H1 (cell line): ENCODE measurements around the gene FHL5.

ENCODE experiments used
- BRCA1 ChIP-seq: IDR thresholded peaks from 2 replicates; pipeline ENCODE4 v1.6.1; 2012; ENCODE audit warnings: low read depth, low read length, improper control_type of control experiment
- CBX5 ChIP-seq: fragments of 300-800, 300-1000 bp; sonication (generic); IDR thresholded peaks from 2 replicates; pipeline ENCODE4 v1.7.1; 2016; ENCODE audit warnings: antibody characterized with exemption, low read length, low read depth
- CREB1 ChIP-seq: IDR thresholded peaks from 2 replicates; pipeline ENCODE4 v1.6.1; 2012; ENCODE audit warnings: inconsistent platforms
- EP300 ChIP-seq, 2 experiments: IDR thresholded peaks; 1 replicate in 1 of 2; 2 replicates in 1 of 2; pipeline ENCODE4 v1.6.1; 2011 to 2012; ENCODE audit warnings: low read depth in 2 of 2, low read length in 2 of 2, mild to moderate bottlenecking in 2 of 2, borderline replicate concordance in 1 of 2, inconsistent platforms in 1 of 2, moderate library complexity in 1 of 2
- MAFK ChIP-seq: IDR thresholded peaks from 2 replicates; pipeline ENCODE4 v1.6.1; 2012; ENCODE audit warnings: low read depth, mild to moderate bottlenecking, improper control_type of control experiment, low read length
- POLR2A ChIP-seq, 2 experiments: IDR thresholded peaks; 1 replicate in 1 of 2; 2 replicates in 1 of 2; pipeline ENCODE4 v1.6.1; 2011; ENCODE audit warnings: low read depth in 2 of 2, low read length in 2 of 2, mild to moderate bottlenecking in 2 of 2; ENCODE audit errors: control extremely low read depth in 1 of 2
- RAD21 ChIP-seq, 2 experiments: IDR thresholded peaks in 1 of 2; conservative IDR thresholded peaks in 1 of 2; 2 replicates each; pipeline ENCODE4 v1.6.1; 2011; ENCODE audit warnings: low read depth in 2 of 2, low read length in 2 of 2, improper control_type of control experiment in 1 of 2, inconsistent platforms in 1 of 2, mild to moderate bottlenecking in 1 of 2, moderate library complexity in 1 of 2
- RNF2 ChIP-seq: fragments of 200-900, 300-1000 bp; sonication (generic); IDR thresholded peaks from 2 replicates; pipeline ENCODE4 v1.7.1; 2016; ENCODE audit warnings: borderline replicate concordance, low read depth, mild to moderate bottlenecking, antibody characterized with exemption, low read length; ENCODE audit not compliant: poor library complexity, severe bottlenecking; ENCODE audit errors: missing control alignments
- RXRA ChIP-seq: IDR thresholded peaks from 2 replicates; pipeline ENCODE4 v1.6.1; 2011; ENCODE audit warnings: low read depth, mild to moderate bottlenecking, low read length, moderate library complexity; ENCODE audit not compliant: insufficient read depth
- SRF ChIP-seq: IDR thresholded peaks from 2 replicates; pipeline ENCODE4 v1.6.1; 2011; ENCODE audit warnings: mild to moderate bottlenecking, low read depth, low read length, moderate library complexity
- TF ChIP-seq, protein P1 (sequence below), 3 experiments: IDR thresholded peaks; 1 replicate in 2 of 3; 2 replicates in 1 of 3; pipeline versions ENCODE4 v1.5.1 to v1.6.1; 2011; ENCODE audit warnings: low read length in 3 of 3, mild to moderate bottlenecking in 3 of 3, inconsistent platforms in 2 of 3, low read depth in 1 of 3, moderate library complexity in 1 of 3; ENCODE audit not compliant: insufficient read depth in 1 of 3; ENCODE audit errors: control extremely low read depth in 1 of 3
- TF ChIP-seq, protein P2 (sequence below): IDR thresholded peaks from 2 replicates; pipeline ENCODE4 v1.6.1; 2011; ENCODE audit warnings: low read length, improper control_type of control experiment
- TF ChIP-seq, protein P3 (sequence below): IDR thresholded peaks from 2 replicates; pipeline ENCODE4 v1.6.1; 2012; ENCODE audit warnings: inconsistent platforms

DNA sequence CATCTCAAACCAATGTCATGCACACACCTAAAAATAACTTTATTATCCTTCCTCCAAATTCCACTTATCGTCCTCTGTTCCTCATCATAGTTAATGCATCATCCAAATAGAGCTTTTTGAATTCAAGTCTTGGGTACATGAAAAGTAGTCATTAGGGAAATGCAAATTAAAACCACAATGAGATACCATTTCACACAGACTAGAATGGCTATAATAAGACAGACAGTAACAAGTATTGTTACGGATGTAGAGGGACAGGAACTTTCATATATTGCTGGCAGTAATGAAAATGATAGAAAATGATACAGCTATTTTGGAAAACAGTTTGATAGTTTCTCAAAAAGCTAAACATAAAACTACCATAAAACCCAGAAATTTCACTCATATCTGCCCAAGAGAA, 59.1 kb downstream of the FHL5 start:
- TF ChIP-seq RAD21 (IDR thresholded peaks at IDR 0.05 in 1 of 2, conservative IDR thresholded peaks at IDR 0.05 in 1 of 2; ENCODE audit: low read depth in 2 of 2, low read length in 2 of 2), result no peak
- no peak for TF ChIP-seq RXRA
- TF ChIP-seq RNF2, result no peak
- no peak for TF ChIP-seq CBX5
- TF ChIP-seq, protein P1, sequence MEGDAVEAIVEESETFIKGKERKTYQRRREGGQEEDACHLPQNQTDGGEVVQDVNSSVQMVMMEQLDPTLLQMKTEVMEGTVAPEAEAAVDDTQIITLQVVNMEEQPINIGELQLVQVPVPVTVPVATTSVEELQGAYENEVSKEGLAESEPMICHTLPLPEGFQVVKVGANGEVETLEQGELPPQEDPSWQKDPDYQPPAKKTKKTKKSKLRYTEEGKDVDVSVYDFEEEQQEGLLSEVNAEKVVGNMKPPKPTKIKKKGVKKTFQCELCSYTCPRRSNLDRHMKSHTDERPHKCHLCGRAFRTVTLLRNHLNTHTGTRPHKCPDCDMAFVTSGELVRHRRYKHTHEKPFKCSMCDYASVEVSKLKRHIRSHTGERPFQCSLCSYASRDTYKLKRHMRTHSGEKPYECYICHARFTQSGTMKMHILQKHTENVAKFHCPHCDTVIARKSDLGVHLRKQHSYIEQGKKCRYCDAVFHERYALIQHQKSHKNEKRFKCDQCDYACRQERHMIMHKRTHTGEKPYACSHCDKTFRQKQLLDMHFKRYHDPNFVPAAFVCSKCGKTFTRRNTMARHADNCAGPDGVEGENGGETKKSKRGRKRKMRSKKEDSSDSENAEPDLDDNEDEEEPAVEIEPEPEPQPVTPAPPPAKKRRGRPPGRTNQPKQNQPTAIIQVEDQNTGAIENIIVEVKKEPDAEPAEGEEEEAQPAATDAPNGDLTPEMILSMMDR (IDR thresholded peaks at IDR 0.05; ENCODE audit: control extremely low read depth in 1 of 3, insufficient read depth in 1 of 3, low read depth in 1 of 3, low read length in 3 of 3), result no peak
- TF ChIP-seq, protein P2, sequence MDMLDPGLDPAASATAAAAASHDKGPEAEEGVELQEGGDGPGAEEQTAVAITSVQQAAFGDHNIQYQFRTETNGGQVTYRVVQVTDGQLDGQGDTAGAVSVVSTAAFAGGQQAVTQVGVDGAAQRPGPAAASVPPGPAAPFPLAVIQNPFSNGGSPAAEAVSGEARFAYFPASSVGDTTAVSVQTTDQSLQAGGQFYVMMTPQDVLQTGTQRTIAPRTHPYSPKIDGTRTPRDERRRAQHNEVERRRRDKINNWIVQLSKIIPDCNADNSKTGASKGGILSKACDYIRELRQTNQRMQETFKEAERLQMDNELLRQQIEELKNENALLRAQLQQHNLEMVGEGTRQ, result no peak
- TF ChIP-seq POLR2A (IDR thresholded peaks at IDR 0.05; ENCODE audit: control extremely low read depth in 1 of 2, low read depth in 2 of 2, low read length in 2 of 2), result no peak
- TF ChIP-seq, protein P3, sequence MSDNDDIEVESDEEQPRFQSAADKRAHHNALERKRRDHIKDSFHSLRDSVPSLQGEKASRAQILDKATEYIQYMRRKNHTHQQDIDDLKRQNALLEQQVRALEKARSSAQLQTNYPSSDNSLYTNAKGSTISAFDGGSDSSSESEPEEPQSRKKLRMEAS, result no peak
- no peak for TF ChIP-seq SRF
- no peak for TF ChIP-seq MAFK
- TF ChIP-seq BRCA1, result no peak
- no peak for TF ChIP-seq CREB1
- TF ChIP-seq EP300 (IDR thresholded peaks at IDR 0.05; ENCODE audit: borderline replicate concordance in 1 of 2, low read depth in 2 of 2, low read length in 2 of 2), result no peak
